Prostate gland (tissue), 2 donors: ENCODE results near the gene EML4.

Source experiments
- POLR2A ChIP-seq: fragments of 450-650 bp; IDR thresholded peaks from one replicate; pipeline ENCODE4 v1.6.1; 2016; ENCODE audit warnings: antibody characterized with exemption, mild to moderate bottlenecking
- POLR2AphosphoS5 ChIP-seq: sonication (generic); formaldehyde crosslinking; IDR thresholded peaks from one replicate; pipeline ENCODE4 v1.6.1; 2017; ENCODE audit warnings: antibody characterized with exemption
- TF ChIP-seq, protein P1 (sequence below), 4 experiments: fragments of 200-600 bp in 2 of 4; fragments of 450-650 bp in 2 of 4; sonication (generic) in 2 of 4; IDR thresholded peaks; 1 replicate in 3 of 4; 2 replicates in 1 of 4; pipeline ENCODE4 v1.5.1; 2016 to 2019; ENCODE audit warnings: antibody characterized with exemption in 4 of 4, mild to moderate bottlenecking in 2 of 4, moderate library complexity in 2 of 4

DNA sequence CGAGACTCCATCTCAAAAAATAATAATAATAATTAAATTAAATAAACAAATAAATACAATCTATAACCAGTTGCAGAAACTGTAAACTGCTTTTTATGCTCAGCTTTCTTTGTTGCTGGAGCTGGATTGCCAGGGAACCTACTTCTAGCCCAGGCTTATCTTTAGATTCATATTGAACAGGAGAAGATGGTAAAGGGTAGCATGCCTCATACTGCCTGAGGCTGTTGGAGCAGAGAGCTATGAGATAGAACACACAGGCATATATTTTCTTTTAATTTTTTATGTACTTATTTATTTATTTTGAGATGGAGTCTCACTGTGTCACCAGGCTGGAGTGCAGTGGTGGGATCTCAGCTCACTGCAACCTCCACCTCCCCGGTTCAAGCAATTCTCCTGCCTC, 28.7 kb upstream of the EML4 start:
- TF ChIP-seq, protein P1, sequence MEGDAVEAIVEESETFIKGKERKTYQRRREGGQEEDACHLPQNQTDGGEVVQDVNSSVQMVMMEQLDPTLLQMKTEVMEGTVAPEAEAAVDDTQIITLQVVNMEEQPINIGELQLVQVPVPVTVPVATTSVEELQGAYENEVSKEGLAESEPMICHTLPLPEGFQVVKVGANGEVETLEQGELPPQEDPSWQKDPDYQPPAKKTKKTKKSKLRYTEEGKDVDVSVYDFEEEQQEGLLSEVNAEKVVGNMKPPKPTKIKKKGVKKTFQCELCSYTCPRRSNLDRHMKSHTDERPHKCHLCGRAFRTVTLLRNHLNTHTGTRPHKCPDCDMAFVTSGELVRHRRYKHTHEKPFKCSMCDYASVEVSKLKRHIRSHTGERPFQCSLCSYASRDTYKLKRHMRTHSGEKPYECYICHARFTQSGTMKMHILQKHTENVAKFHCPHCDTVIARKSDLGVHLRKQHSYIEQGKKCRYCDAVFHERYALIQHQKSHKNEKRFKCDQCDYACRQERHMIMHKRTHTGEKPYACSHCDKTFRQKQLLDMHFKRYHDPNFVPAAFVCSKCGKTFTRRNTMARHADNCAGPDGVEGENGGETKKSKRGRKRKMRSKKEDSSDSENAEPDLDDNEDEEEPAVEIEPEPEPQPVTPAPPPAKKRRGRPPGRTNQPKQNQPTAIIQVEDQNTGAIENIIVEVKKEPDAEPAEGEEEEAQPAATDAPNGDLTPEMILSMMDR (IDR thresholded peaks at IDR 0.05), result no peak
- TF ChIP-seq POLR2A, result no peak
- TF ChIP-seq POLR2AphosphoS5, result no peak
